Mesendoderm (in vitro differentiated cells): Measurements from ENCODE around the gene LGALS16. TPM values are rescaled to one million over a fixed set of nuclear protein-coding genes. Genes with fewer than 3 reads are reported as not detected.

Experiments
- DNase-seq: peaks from one replicate; pipeline ENCODE4 v3.0.0; 2013
- H2AK5ac ChIP-seq: 2 replicates; pipeline ENCODE4 v1.6.1; 2013; ENCODE audit warnings: low read length, inconsistent platforms
- H2BK120ac ChIP-seq: 2 replicates; pipeline ENCODE4 v1.6.1; 2013; ENCODE audit warnings: low read depth, mild to moderate bottlenecking, low read length, moderate library complexity, mixed read lengths
- H2BK15ac ChIP-seq: replicated peaks from 2 replicates; pipeline ENCODE4 v1.6.1; 2013; ENCODE audit warnings: low read depth, mild to moderate bottlenecking, moderate library complexity
- H2BK5ac ChIP-seq: 2 replicates; pipeline ENCODE4 v1.6.1; 2013; ENCODE audit warnings: low read length, inconsistent platforms
- H3K18ac ChIP-seq: 2 replicates; pipeline ENCODE4 v1.6.1; 2013; ENCODE audit warnings: mild to moderate bottlenecking, low read length, mixed read lengths
- H3K23ac ChIP-seq: one replicate; pipeline ENCODE4 v1.6.1; 2013; ENCODE audit warnings: low read length
- H3K27ac ChIP-seq: 2 replicates; pipeline ENCODE4 v1.5.1; 2013; ENCODE audit warnings: low read depth, mild to moderate bottlenecking, inconsistent platforms, low read length, moderate library complexity
- H3K27me3 ChIP-seq: 2 replicates; pipeline ENCODE4 v1.6.1; 2013; ENCODE audit warnings: low read length, control low read depth, mild to moderate bottlenecking, inconsistent platforms; ENCODE audit not compliant: insufficient read depth, poor library complexity
- H3K36me3 ChIP-seq: 2 replicates; pipeline ENCODE4 v1.6.1; 2013; ENCODE audit warnings: low read length, inconsistent platforms; ENCODE audit not compliant: control insufficient read depth, insufficient read depth
- H3K4ac ChIP-seq: one replicate; pipeline ENCODE4 v1.6.1; 2013; ENCODE audit warnings: low read depth, mild to moderate bottlenecking, low read length, moderate library complexity
- H3K4me1 ChIP-seq: 2 replicates; pipeline ENCODE4 v1.6.1; 2013; ENCODE audit warnings: low read depth, low read length, inconsistent platforms; ENCODE audit not compliant: control insufficient read depth
- H3K4me2 ChIP-seq: 2 replicates; pipeline ENCODE4 v1.6.1; 2013; ENCODE audit warnings: low read length
- H3K4me3 ChIP-seq: 2 replicates; pipeline ENCODE4 v1.5.1; 2013; ENCODE audit warnings: mild to moderate bottlenecking, low read length
- H3K56ac ChIP-seq: one replicate; pipeline ENCODE4 v1.6.1; 2013; ENCODE audit warnings: low read length
- H3K79me1 ChIP-seq: 2 replicates; pipeline ENCODE4 v1.6.1; 2013; ENCODE audit warnings: low read length, inconsistent platforms
- H3K79me2 ChIP-seq: 2 replicates; pipeline ENCODE4 v1.6.1; 2013; ENCODE audit warnings: mild to moderate bottlenecking, low read length; ENCODE audit not compliant: control insufficient read depth, insufficient read depth
- H3K9ac ChIP-seq: 2 replicates; pipeline ENCODE4 v1.6.1; 2013; ENCODE audit warnings: low read length, inconsistent platforms
- H4K5ac ChIP-seq: one replicate; pipeline ENCODE4 v1.6.1; 2013; ENCODE audit warnings: low read length
- H4K8ac ChIP-seq: one replicate; pipeline ENCODE4 v1.6.1; 2013; ENCODE audit warnings: low read depth, mild to moderate bottlenecking, control low read depth, low read length, moderate library complexity
- WGBS: extraction: QIAGEN DNeasy Blood & Tissue Kit; methylation state at CpG from one replicate; pipeline ENCODE4 v1.1.7; 2013; ENCODE audit warnings: low lambda C conversion rate, missing lambda C conversion rate; ENCODE audit not compliant: insufficient coverage; ENCODE audit errors: extremely low coverage; 5-methylcytosine and 5-hydroxymethylcytosine counted together
- polyA plus RNA-seq, 2 experiments: library from polyadenylated mRNA; stranded (reverse); fragments of 200-250 nt; gene quantifications; one replicate each; pipeline ENCODE4 v1.2.3, GENCODE V29; 2013

Gene LGALS16, protein sequence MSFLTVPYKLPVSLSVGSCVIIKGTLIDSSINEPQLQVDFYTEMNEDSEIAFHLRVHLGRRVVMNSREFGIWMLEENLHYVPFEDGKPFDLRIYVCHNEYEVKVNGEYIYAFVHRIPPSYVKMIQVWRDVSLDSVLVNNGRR
- polyA plus RNA-seq (2013, experiment 1 of 2) = not detected
- not detected for polyA plus RNA-seq (2013, experiment 2 of 2)

DNA sequence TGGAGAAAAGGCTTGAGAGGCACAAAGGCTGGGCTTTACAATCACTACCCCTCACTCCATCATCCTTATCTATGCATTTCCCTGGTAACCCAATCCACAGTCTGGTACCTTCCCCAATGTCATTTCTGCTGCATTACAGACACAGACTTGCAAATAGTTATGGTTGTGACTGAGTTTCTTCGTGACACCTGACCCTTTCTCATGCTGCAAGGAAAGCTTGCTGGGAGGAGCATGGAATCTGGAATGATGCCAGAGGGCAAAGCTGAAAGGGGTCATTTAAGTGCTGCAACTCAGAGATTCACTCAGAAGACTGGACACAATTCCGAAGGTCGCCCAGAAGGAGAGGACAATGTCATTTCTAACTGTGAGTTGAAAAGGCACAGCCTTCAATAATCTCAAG, at the start of gene LGALS16:
Gene LGALS16, plus strand, starts transcription at position 301 of the 400 bp plus-strand sequence. Its CDS starts 49 bp downstream, at position 350.
- Histone ChIP-seq H3K36me3 (no peaks in the 10 kb centered on the region), H3K4me3 (no peak within 1 kb of the TSS), H2AK5ac (no peak within 1 kb of the TSS), H3K18ac (no peak within 1 kb of the TSS), H3K4me2 (no peak within 1 kb of the TSS), H3K4me1 (no peaks in the 10 kb centered on the region), H2BK15ac (no peak within 1 kb of the TSS), H2BK120ac (no peak within 1 kb of the TSS), H3K27me3 (no peaks in the 10 kb centered on the region), H4K8ac (no peak within 1 kb of the TSS), H3K9ac (no peak within 1 kb of the TSS), H3K79me1 (no peaks in the 10 kb centered on the region), H3K23ac (no peak within 1 kb of the TSS), H3K79me2 (no peaks in the 10 kb centered on the region), H3K56ac (no peak within 1 kb of the TSS), H4K5ac (no peak within 1 kb of the TSS), H2BK5ac (no peak within 1 kb of the TSS), H3K27ac (no peak within 1 kb of the TSS), H3K4ac (no peak within 1 kb of the TSS)
- DNase-seq = no peak
- no CpG with 5 or more reads among the region's 3 CpGs for WGBS

DNA sequence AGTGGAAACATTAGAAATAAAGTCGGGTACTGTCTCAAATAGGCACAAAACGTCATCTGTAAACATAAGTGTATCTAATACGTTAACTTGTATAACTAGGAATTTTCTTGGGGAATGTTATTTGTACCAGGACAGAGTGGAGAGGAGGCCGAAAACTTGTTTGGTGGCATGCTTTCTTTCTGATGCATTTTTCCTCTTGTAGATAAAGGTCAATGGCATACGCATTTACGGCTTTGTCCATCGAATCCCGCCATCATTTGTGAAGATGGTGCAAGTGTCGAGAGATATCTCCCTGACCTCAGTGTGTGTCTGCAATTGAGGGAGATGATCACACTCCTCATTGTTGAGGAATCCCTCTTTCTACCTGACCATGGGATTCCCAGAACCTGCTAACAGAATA, 48.7 kb upstream of the LGALS16 start:
- H4K5ac ChIP-seq = no peak overlapping the region
- no peak overlapping the region for H2BK120ac ChIP-seq
- no peak overlapping the region for H2BK15ac ChIP-seq
- DNase-seq = no peak
- H3K79me2 ChIP-seq = no peaks in the 10 kb centered on the region
- H4K8ac ChIP-seq = no peak overlapping the region
- no peak overlapping the region for H3K23ac ChIP-seq
- no peak overlapping the region for H3K56ac ChIP-seq
- H3K9ac ChIP-seq = no peak overlapping the region
- no peak overlapping the region for H2BK5ac ChIP-seq
- WGBS = no CpG with 5 or more reads among the region's 9 CpGs
- no peak overlapping the region for H3K4me2 ChIP-seq
- no peaks in the 10 kb centered on the region for H3K4me1 ChIP-seq
- no peak overlapping the region for H3K27ac ChIP-seq
- H3K36me3 ChIP-seq = no peaks in the 10 kb centered on the region
- no peaks in the 10 kb centered on the region for H3K27me3 ChIP-seq
- H3K79me1 ChIP-seq = no peaks in the 10 kb centered on the region
- H3K4ac ChIP-seq = no peak overlapping the region
- H3K18ac ChIP-seq = no peak overlapping the region
- no peak overlapping the region for H3K4me3 ChIP-seq
- no peak overlapping the region for H2AK5ac ChIP-seq

DNA sequence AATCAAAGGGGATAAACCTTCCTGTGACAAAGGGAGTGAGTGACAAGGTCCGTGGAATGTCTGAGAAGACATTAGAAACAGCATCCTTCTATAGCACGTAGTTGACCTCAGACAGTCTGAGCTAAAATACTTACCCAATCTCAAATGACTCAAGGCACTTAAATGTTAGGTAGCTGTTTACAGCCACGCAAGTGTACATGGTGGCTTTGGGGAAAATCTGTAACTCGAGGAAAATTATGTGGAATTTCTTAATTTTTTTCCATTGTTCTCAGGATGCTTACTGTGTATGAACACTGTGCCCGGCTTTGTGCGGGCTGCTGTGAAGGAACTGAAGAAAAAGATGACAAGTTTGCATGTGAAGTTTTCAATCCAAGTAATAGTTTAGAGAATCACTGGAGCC, 48.2 kb upstream of the LGALS16 start:
- H2AK5ac ChIP-seq = no peak overlapping the region
- no peaks in the 10 kb centered on the region for H3K79me2 ChIP-seq
- H3K27me3 ChIP-seq = no peaks in the 10 kb centered on the region
- no peak overlapping the region for H3K4me3 ChIP-seq
- H3K56ac ChIP-seq = no peak overlapping the region
- H4K5ac ChIP-seq = no peak overlapping the region
- H3K4me1 ChIP-seq = no peaks in the 10 kb centered on the region
- H2BK5ac ChIP-seq = no peak overlapping the region
- no peak overlapping the region for H2BK120ac ChIP-seq
- H3K23ac ChIP-seq = no peak overlapping the region
- no peak overlapping the region for H3K18ac ChIP-seq
- DNase-seq = no peak
- H3K36me3 ChIP-seq = no peaks in the 10 kb centered on the region
- H3K79me1 ChIP-seq = no peaks in the 10 kb centered on the region
- no peak overlapping the region for H3K9ac ChIP-seq
- WGBS = no CpG with 5 or more reads among the region's 6 CpGs
- no peak overlapping the region for H2BK15ac ChIP-seq
- H3K4ac ChIP-seq = no peak overlapping the region
- H4K8ac ChIP-seq = no peak overlapping the region
- no peak overlapping the region for H3K27ac ChIP-seq
- no peak overlapping the region for H3K4me2 ChIP-seq

- Histone ChIP-seq H3K79me1 (no peaks in the 10 kb centered on the region), H3K27ac (no peak overlapping the region), H3K79me2 (no peaks in the 10 kb centered on the region), H4K8ac (no peak overlapping the region), H3K56ac (no peak overlapping the region), H2AK5ac (no peak overlapping the region), H3K4me2 (no peak overlapping the region), H2BK15ac (no peak overlapping the region), H3K36me3 (no peaks in the 10 kb centered on the region), H3K27me3 (no peaks in the 10 kb centered on the region), H2BK5ac (no peak overlapping the region), H3K18ac (no peak overlapping the region), H2BK120ac (no peak overlapping the region), H3K4me3 (no peak overlapping the region), H3K9ac (no peak overlapping the region), H3K23ac (no peak overlapping the region), H3K4me1 (no peaks in the 10 kb centered on the region), H4K5ac (no peak overlapping the region), H3K4ac (no peak overlapping the region)
- no peak for DNase-seq
- no CpG with 5 or more reads among the region's 2 CpGs for WGBS
Measured at GRCh38 chr19:39613597-39613996, 42.1 kb upstream of the LGALS16 start.

- H4K8ac ChIP-seq = no peak overlapping the region
- H3K4me3 ChIP-seq = no peak overlapping the region
- H4K5ac ChIP-seq = no peak overlapping the region
- H3K18ac ChIP-seq = no peak overlapping the region
- no peak overlapping the region for H2AK5ac ChIP-seq
- no peak for DNase-seq
- H3K23ac ChIP-seq = no peak overlapping the region
- no CpG with 5 or more reads among the region's 1 CpG for WGBS
- H3K27me3 ChIP-seq = no peaks in the 10 kb centered on the region
- H3K36me3 ChIP-seq = no peaks in the 10 kb centered on the region
- no peaks in the 10 kb centered on the region for H3K79me2 ChIP-seq
- no peak overlapping the region for H2BK5ac ChIP-seq
- H3K56ac ChIP-seq = no peak overlapping the region
- no peak overlapping the region for H3K27ac ChIP-seq
- no peak overlapping the region for H3K4me2 ChIP-seq
- H3K4ac ChIP-seq = no peak overlapping the region
- no peak overlapping the region for H2BK120ac ChIP-seq
- H3K4me1 ChIP-seq = no peaks in the 10 kb centered on the region
- no peak overlapping the region for H2BK15ac ChIP-seq
- no peaks in the 10 kb centered on the region for H3K79me1 ChIP-seq
- H3K9ac ChIP-seq = no peak overlapping the region
Measured at GRCh38 chr19:39617745-39618144, 38.0 kb upstream of the LGALS16 start.

- H3K27ac ChIP-seq = no peak overlapping the region
- WGBS = no CpG with 5 or more reads among the region's 5 CpGs
- peak; percentile 26 for DNase-seq
- H3K18ac ChIP-seq = no peak overlapping the region
- no peak overlapping the region for H3K9ac ChIP-seq
- H3K27me3 ChIP-seq = no peaks in the 10 kb centered on the region
- no peak overlapping the region for H2BK15ac ChIP-seq
- H2BK120ac ChIP-seq = no peak overlapping the region
- no peak overlapping the region for H3K4me3 ChIP-seq
- H4K5ac ChIP-seq = no peak overlapping the region
- no peak overlapping the region for H3K4me2 ChIP-seq
- H3K23ac ChIP-seq = no peak overlapping the region
- H2AK5ac ChIP-seq = no peak overlapping the region
- H3K36me3 ChIP-seq = no peaks in the 10 kb centered on the region
- H3K56ac ChIP-seq = no peak overlapping the region
- H3K4ac ChIP-seq = no peak overlapping the region
- no peaks in the 10 kb centered on the region for H3K79me2 ChIP-seq
- H2BK5ac ChIP-seq = no peak overlapping the region
- no peak overlapping the region for H4K8ac ChIP-seq
- H3K4me1 ChIP-seq = no peaks in the 10 kb centered on the region
- no peaks in the 10 kb centered on the region for H3K79me1 ChIP-seq
Measured at GRCh38 chr19:39623946-39624345, 31.8 kb upstream of the LGALS16 start.
